IMR-90 (cell line): ENCODE results near the gene RNH1. TPM values are rescaled to one million over a fixed set of nuclear protein-coding genes. Genes with fewer than 3 reads are reported as not detected.

Experiments
- ATAC-seq: fragments of 200-7000 bp; cut with Tn5 transposase; 2 replicates; pipeline ENCODE4 v1.9.1; 2020; ENCODE audit warnings: low read depth, mild to moderate bottlenecking, moderate library complexity
- BruUV-seq: library from RNA; stranded (reverse); fragments of 400-500 nt; replicated peaks from 2 replicates; lab custom pipeline; 2021; lab: Mats Ljungman, UMichigan
- CTCF ChIA-PET: fragments of 300-600 bp; formaldehyde crosslinking; extraction: SDS; loops from one replicate; lab custom pipeline; 2021; ENCODE audit warnings: antibody characterized with exemption; lab: Yijun Ruan, JAX
- POLR2A ChIA-PET: fragments of 300-600 bp; sonication (Branson Sonifier 250); formaldehyde crosslinking; loops from one replicate; lab custom pipeline; 2022; ENCODE audit warnings: antibody characterized with exemption; ENCODE audit not compliant: unreplicated experiment; lab: Charles Lee
- DNase-seq: peaks from one replicate; pipeline ENCODE4 v3.0.0; 2013
- H2AFZ ChIP-seq: replicated peaks from 2 replicates; pipeline ENCODE3; 2013; ENCODE audit warnings: low read length, mild to moderate bottlenecking; ENCODE audit not compliant: poor library complexity
- H2AK5ac ChIP-seq: 2 replicates; pipeline ENCODE4 v1.6.1; 2013; ENCODE audit warnings: low read depth, low read length, inconsistent platforms
- H2AK9ac ChIP-seq: replicated peaks from 2 replicates; pipeline ENCODE3; 2013; ENCODE audit warnings: mild to moderate bottlenecking, low read depth, low read length, moderate library complexity; ENCODE audit not compliant: poor library complexity
- H2BK120ac ChIP-seq: 2 replicates; pipeline ENCODE4 v1.6.1; 2013; ENCODE audit warnings: low read depth, low read length, inconsistent platforms
- H2BK15ac ChIP-seq: 3 replicates; pipeline ENCODE4 v1.6.1; 2013; ENCODE audit warnings: low read depth, low read length, inconsistent platforms
- H2BK20ac ChIP-seq: 2 replicates; pipeline ENCODE4 v1.6.1; 2013; ENCODE audit warnings: low read depth, mild to moderate bottlenecking, inconsistent platforms, low read length, moderate library complexity
- H2BK5ac ChIP-seq: 2 replicates; pipeline ENCODE4 v1.6.1; 2013; ENCODE audit warnings: mild to moderate bottlenecking, low read depth, low read length, inconsistent platforms; ENCODE audit not compliant: poor library complexity, severe bottlenecking
- H3K14ac ChIP-seq: replicated peaks from 2 replicates; pipeline ENCODE4 v1.6.1; 2013; ENCODE audit warnings: low read depth, low read length, inconsistent platforms
- H3K18ac ChIP-seq: 2 replicates; pipeline ENCODE4 v1.6.1; 2013; ENCODE audit warnings: low read depth, low read length, control low read depth
- H3K23ac ChIP-seq: 2 replicates; pipeline ENCODE4 v1.6.1; 2013; ENCODE audit warnings: low read depth, low read length, inconsistent platforms
- H3K27ac ChIP-seq: 2 replicates; pipeline ENCODE4 v1.5.1; 2013; ENCODE audit warnings: mild to moderate bottlenecking, control low read depth, low read length; ENCODE audit not compliant: insufficient read depth
- H3K27me3 ChIP-seq: 2 replicates; pipeline ENCODE4 v1.6.1; 2013; ENCODE audit warnings: low read length; ENCODE audit not compliant: control insufficient read depth, insufficient read depth
- H3K36me3 ChIP-seq: 2 replicates; pipeline ENCODE4 v1.6.1; 2013; ENCODE audit warnings: low read length, mixed read lengths; ENCODE audit not compliant: control insufficient read depth, insufficient read depth
- H3K4ac ChIP-seq: 2 replicates; pipeline ENCODE4 v1.6.1; 2013; ENCODE audit warnings: low read depth, low read length, inconsistent platforms
- H3K4me1 ChIP-seq: 2 replicates; pipeline ENCODE4 v1.6.1; 2013; ENCODE audit warnings: low read length, mixed read lengths; ENCODE audit not compliant: control insufficient read depth, insufficient read depth
- H3K4me2 ChIP-seq: 2 replicates; pipeline ENCODE4 v1.6.1; 2013; ENCODE audit warnings: low read depth, mild to moderate bottlenecking, control low read depth, low read length, moderate library complexity
- H3K4me3 ChIP-seq: 2 replicates; pipeline ENCODE4 v1.5.1; 2013; ENCODE audit warnings: low read depth, mild to moderate bottlenecking, control low read depth, low read length, moderate library complexity; ENCODE audit not compliant: insufficient read depth
- H3K56ac ChIP-seq: 2 replicates; pipeline ENCODE4 v1.6.1; 2013; ENCODE audit warnings: low read length, inconsistent platforms; ENCODE audit not compliant: insufficient read depth; ENCODE audit errors: extremely low read depth
- H3K79me1 ChIP-seq, 2 experiments: 2 replicates each; pipeline ENCODE4 v1.6.1; 2013; ENCODE audit warnings: low read length in 2 of 2, inconsistent platforms in 1 of 2, low read depth in 1 of 2
- H3K9ac ChIP-seq: 2 replicates; pipeline ENCODE4 v1.6.1; 2013; ENCODE audit warnings: low read depth, low read length, control low read depth
- H3K9me1 ChIP-seq: 2 replicates; pipeline ENCODE4 v1.6.1; 2013; ENCODE audit warnings: low read length, inconsistent platforms; ENCODE audit not compliant: insufficient read depth
- H3K9me3 ChIP-seq: 2 replicates; pipeline ENCODE4 v1.6.1; 2013; ENCODE audit warnings: low read length; ENCODE audit not compliant: control insufficient read depth, insufficient read depth
- H4K20me1 ChIP-seq: 2 replicates; pipeline ENCODE4 v1.6.1; 2013; ENCODE audit warnings: low read length, inconsistent platforms; ENCODE audit not compliant: insufficient read depth
- H4K5ac ChIP-seq: 2 replicates; pipeline ENCODE4 v1.6.1; 2013; ENCODE audit warnings: mild to moderate bottlenecking, low read depth, low read length, control low read depth
- H4K8ac ChIP-seq, 2 experiments: 2 replicates each; pipeline ENCODE4 v1.6.1; 2013; ENCODE audit warnings: low read depth in 2 of 2, low read length in 2 of 2, control low read depth in 1 of 2, inconsistent platforms in 1 of 2
- H4K91ac ChIP-seq: 2 replicates; pipeline ENCODE4 v1.6.1; 2013; ENCODE audit warnings: low read depth, low read length, inconsistent platforms; ENCODE audit not compliant: insufficient read depth
- POLR2A ChIP-seq: IDR thresholded peaks from 2 replicates; pipeline ENCODE4 v1.6.1; 2012; ENCODE audit warnings: mild to moderate bottlenecking, low read depth, low read length
- whole genome bisulfite sequencing, 2 experiments: methylation state at CpG; one replicate each; pipeline versions ENCODE4 v1.1.5 to v1.1.7; 2013; ENCODE audit warnings: missing lambda C conversion rate in 2 of 2; ENCODE audit not compliant: insufficient read length in 1 of 2; ENCODE audit errors: extremely low coverage in 2 of 2; 5-methylcytosine and 5-hydroxymethylcytosine counted together
- dilution Hi-C: fragments of 300-500 bp; cut with HindIII; formaldehyde crosslinking; loops from one replicate; pipeline ENCODE4 v1.14.3; 2018; ENCODE audit warnings: low sequenced_read_pairs; ENCODE audit not compliant: unreplicated experiment
- in situ Hi-C: fragments of 300-500 bp; cut with MboI; formaldehyde crosslinking; loops from 3 replicates; pipeline ENCODE4 v1.14.3; 2019; ENCODE audit warnings: low sequenced_read_pairs, inconsistent platforms, mixed read lengths
- intact Hi-C: fragments of 100-400 bp; cut with micrococcal nuclease; formaldehyde crosslinking; loops from 2 replicates; pipeline ENCODE4 v1.10.0; 2022
- polyA plus RNA-seq, 3 experiments: library from polyadenylated mRNA; depleted of rRNA; stranded (reverse); fragments of >200 nt; gene quantifications; 2 replicates each; pipeline ENCODE4 v1.2.3, GENCODE V29; 2012; ENCODE audit warnings: low replicate concordance in 1 of 3
- total RNA-seq: library from RNA; depleted of rRNA; stranded (reverse); fragments of >200 nt; gene quantifications from 2 replicates; pipeline ENCODE4 v1.2.3, GENCODE V29; 2012

The RNH1 gene
- total and polyA plus RNA-seq, 2 of the 4 experiments (the other 2 are of a cell fraction), result 138 to 247 TPM

DNA sequence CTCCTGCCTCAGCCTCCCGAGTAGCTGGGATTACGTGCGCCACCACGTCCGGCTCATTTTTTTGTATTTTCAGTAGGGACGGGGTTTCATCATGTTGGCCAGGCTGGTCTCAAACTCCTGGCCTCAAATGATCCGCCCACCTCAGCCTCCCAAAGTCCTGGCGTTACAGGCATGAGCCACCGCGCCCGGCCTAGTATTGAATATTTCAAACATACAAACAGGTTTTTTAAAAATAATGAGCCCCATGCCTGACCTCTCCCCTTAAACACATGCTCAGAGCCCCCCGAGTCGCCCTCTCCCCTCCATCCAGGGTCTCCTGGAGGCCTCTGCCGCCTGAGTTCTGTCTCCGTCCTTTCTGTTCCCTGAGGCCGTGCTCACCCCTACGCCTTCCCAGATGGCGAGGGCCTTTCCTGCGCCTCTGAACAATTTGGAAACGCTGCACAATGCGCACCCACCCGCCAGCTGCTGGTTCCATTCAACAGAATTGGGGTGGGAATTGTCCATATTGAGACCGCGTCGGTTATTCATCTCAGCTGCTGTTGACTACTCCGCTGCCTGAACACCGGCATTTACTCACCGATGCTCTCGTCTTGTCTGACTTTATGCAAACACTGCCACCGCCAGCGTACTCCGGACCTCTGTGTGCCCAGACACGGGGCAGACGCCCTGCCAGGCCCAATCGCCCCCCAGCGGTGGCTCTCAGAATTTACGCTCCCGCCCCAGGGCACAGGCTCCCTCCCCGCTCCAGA lies 13.6 kb upstream of the RNH1 start:
- ChIA-PET POLR2A (no interaction called here), CTCF (no interaction called here)
- H3K56ac ChIP-seq, result no peak overlapping the region
- H3K9ac ChIP-seq, result no peak overlapping the region
- H2BK120ac ChIP-seq, result no peak overlapping the region
- intact Hi-C loops, result no loop called here
- no peaks in the 10 kb centered on the region for H3K27me3 ChIP-seq
- no peak overlapping the region for H3K14ac ChIP-seq
- H3K9me1 ChIP-seq, result peaks cover 3% of the 10 kb centered on the region; the same call in 1 of the 2 replicates
- H2BK5ac ChIP-seq, result no peak overlapping the region
- H3K4me1 ChIP-seq, result no peaks in the 10 kb centered on the region
- no peak overlapping the region for H2AFZ ChIP-seq
- no peak overlapping the region for H2AK5ac ChIP-seq
- no peak overlapping the region for H3K18ac ChIP-seq
- H4K20me1 ChIP-seq, result no peaks in the 10 kb centered on the region
- DNase-seq (no peak), ATAC-seq (no peak)
- H3K4ac ChIP-seq, result no peak overlapping the region
- H3K9me3 ChIP-seq, result peaks cover 6% of the 10 kb centered on the region; the same call in 1 of the 2 replicates
- 0 out of 2 replicates have a peak, but pooled peaks cover 2% of the 10 kb centered on the region for H3K36me3 ChIP-seq
- no peak overlapping the region for H3K4me2 ChIP-seq
- H3K23ac ChIP-seq, result no peak overlapping the region
- H3K4me3 ChIP-seq, result no peak overlapping the region
- dilution Hi-C loops, result no loop called here
- TF ChIP-seq POLR2A, result no peak
- no peak overlapping the region for H2BK20ac ChIP-seq
- H3K79me1 ChIP-seq, result no peaks in the 10 kb centered on the region
- no peak overlapping the region for H2AK9ac ChIP-seq
- H3K27ac ChIP-seq, result no peak overlapping the region
- H4K5ac ChIP-seq, result no peak overlapping the region
- no peak overlapping the region for H2BK15ac ChIP-seq
- in situ Hi-C loops, result no loop called here
- H4K8ac ChIP-seq, result no peak overlapping the region
- no peak overlapping the region for H4K91ac ChIP-seq
- BruUV-seq, result no TSS peak
- WGBS, 2 experiments, result 97% methylated on average over 25 of the region's 39 CpGs; no CpG with 5 or more reads in 1 of the 2 experiments
